AG09309 (cell line): ENCODE results near the gene FGD6.
"Not testable (repeated sequence)": the region's sequence is repeated elsewhere in the genome, so short reads cannot be mapped to it uniquely, and the experiment has no call there.

Experiments
- DNase-seq: peaks from one replicate; pipeline ENCODE4 v3.0.0-alpha.2; 2010; ENCODE audit warnings: low read depth
- H3K4me3 ChIP-seq: 2 replicates; pipeline ENCODE4 v1.5.1; 2011; ENCODE audit warnings: mild to moderate bottlenecking, low read depth, low read length, moderate library complexity; ENCODE audit not compliant: control insufficient read depth
- TF ChIP-seq, protein P1 (sequence below): IDR thresholded peaks from 2 replicates; pipeline ENCODE4 v1.5.1; 2011; ENCODE audit warnings: mild to moderate bottlenecking, low read depth, low read length, inconsistent platforms; ENCODE audit not compliant: insufficient read depth, control insufficient read depth; ENCODE audit errors: missing control alignments

FGD6 gene

GRCh38 chr12:95244350-95244749 lies 27.1 kb upstream of the FGD6 start:
- DNase-seq, result no peak
- H3K4me3 ChIP-seq, result no peak overlapping the region
- TF ChIP-seq, protein P1, sequence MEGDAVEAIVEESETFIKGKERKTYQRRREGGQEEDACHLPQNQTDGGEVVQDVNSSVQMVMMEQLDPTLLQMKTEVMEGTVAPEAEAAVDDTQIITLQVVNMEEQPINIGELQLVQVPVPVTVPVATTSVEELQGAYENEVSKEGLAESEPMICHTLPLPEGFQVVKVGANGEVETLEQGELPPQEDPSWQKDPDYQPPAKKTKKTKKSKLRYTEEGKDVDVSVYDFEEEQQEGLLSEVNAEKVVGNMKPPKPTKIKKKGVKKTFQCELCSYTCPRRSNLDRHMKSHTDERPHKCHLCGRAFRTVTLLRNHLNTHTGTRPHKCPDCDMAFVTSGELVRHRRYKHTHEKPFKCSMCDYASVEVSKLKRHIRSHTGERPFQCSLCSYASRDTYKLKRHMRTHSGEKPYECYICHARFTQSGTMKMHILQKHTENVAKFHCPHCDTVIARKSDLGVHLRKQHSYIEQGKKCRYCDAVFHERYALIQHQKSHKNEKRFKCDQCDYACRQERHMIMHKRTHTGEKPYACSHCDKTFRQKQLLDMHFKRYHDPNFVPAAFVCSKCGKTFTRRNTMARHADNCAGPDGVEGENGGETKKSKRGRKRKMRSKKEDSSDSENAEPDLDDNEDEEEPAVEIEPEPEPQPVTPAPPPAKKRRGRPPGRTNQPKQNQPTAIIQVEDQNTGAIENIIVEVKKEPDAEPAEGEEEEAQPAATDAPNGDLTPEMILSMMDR, result no peak

DNA sequence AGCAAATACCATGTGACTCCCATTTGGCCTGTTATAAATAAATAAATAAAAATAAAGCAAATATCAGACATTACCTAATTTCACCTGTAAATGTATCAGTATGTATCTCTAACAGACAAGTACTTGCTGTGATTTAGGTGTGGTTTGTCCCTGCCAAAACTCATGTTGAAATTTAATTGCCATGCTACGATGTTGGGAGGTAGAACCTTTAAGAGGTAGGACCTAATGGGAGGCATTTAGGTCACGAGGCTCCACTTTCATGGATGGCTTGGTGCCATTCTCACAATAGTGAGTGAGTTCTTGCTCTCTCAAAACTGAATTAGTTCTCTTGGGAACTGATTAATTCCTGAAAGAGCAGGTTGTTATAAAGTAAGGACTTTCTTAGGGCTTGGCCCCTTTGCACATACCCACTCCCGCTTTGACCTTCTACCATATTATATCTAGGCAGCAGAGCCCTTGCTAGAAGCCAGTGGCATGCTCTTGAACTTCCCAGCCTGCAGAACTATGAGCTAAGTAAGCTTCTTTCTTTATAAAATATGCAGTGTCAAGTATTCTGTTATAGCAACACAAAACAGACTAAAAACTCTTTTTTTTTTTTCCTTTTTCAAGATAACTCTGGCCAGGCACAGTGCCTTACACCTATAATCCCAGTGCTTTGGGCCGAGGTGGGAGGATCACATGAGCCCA lies 26.4 kb upstream of the FGD6 start:
- TF ChIP-seq, protein P1, result no peak
- no peak overlapping the region for H3K4me3 ChIP-seq
- DNase-seq, result no peak

DNA sequence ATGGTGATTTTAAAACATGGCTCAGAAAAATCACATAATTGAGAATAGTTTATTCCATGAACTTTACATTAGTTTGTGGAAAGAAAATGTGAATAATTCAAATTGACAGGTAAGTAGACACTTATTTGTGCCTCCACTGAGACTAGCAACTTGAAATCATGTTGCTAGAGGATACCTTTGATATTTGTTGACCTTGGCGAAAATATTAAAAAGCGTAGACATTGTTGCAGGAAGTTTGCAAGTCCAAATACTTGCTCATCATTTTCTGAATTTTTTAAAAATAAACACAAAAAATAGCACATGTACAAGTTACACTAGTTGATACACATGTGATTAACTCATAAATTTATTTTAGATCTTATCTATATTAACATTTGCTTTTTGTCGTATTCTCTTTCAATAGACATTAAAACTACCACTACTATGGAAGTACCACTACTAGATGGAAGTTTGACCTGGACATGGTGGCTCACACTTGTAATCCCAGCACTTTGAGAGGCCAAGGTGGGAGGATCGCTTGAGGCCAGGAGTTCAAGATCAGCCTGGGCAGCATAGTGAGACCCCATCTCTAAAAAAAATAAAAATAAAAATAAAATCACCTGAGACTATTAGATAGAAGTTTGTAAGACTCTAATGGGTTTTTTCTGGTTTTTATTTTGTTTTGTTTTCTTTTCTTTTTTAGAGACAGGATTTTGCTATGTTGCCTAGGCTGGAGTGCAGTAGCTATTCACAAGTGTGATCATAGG lies 24.7 kb upstream of the FGD6 start:
- TF ChIP-seq, protein P1, result no peak
- no peak for DNase-seq
- H3K4me3 ChIP-seq, result no peak overlapping the region

DNA sequence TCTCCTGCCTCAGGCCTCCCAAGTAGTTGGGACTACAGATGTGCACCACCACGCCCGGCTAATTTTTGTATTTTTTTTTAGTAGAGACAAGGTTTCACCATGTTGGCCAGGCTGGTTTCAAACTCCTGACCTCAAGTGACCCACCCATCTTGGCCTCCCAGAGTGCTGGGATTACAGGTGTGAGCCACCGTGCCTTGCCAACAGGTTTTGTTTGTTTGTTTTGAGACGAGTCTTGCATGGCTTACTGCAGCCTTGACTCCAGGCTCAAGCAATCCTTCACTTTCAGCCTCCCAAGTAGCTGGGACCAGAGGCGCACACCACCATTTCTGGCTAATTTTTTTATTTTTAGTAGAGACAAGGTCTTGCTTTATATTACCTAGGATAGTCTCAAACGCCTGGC lies 23.9 kb upstream of the FGD6 start:
- DNase-seq, H3K4me3 ChIP-seq: not testable (repeated sequence)

DNA sequence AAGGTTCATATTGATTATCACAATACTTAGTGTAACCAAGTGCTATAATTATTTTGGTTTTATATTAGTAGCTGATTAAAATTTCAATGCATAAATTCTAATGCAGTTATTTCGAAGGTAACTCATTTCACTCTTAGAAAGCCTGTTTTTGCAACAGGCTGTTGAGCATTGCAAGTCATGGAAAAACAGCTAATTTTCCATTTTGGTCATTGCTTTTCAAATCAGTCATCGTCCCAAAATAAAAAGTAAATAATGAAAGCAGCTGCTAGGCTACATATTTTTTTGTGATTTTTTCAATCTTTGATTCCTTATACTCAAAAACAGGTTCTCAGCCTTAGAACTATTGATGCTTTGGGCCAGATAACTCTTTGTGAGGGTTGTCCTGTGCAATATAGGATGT lies 23.3 kb upstream of the FGD6 start:
- TF ChIP-seq, protein P1, result no peak
- DNase-seq, result no peak
- no peak overlapping the region for H3K4me3 ChIP-seq

- DNase-seq, H3K4me3 ChIP-seq: not testable (repeated sequence)
Observed at GRCh38 chr12:95239835-95240234, 22.6 kb upstream of the FGD6 start.

DNA sequence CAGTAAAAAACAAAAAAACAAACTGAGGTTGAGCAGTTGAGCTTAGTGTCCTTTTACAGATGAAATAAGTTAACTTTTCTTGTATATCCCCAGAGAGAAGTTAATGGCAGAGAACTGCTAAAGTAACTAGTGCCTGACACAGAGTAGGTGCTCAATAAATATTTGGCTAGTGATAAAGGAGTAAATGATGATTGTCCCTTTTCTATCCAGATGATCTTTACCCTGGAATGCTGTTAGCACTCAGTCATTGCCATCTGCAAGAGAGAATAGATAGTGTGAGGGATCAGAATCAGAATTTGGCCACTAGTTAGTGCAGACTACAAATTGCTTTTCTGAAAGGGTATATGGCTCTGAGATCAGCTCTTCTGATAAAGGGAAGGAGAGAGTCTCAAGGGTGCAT lies 21.9 kb upstream of the FGD6 start:
- TF ChIP-seq, protein P1, result no peak
- H3K4me3 ChIP-seq, result no peak overlapping the region
- DNase-seq, result no peak
